Natural killer cell treated with Interleukin-12 subunit alpha and Interleukin-12 subunit beta and Interleukin-15 and Interleukin-18, amount 100 ng/mL, for 72 hours (primary cell): ENCODE data around the gene RSPH4A. TPM values are rescaled to one million over a fixed set of nuclear protein-coding genes. Genes with fewer than 3 reads are reported as not detected.

Experiments
- ATAC-seq, 2 donors: fragments of 150-1000 bp; cut with Tn5 transposase in 1 of 2; sonication (Bioruptor Pico), chemical (Tn5 transposase) in 1 of 2; 2 replicates each; pipeline ENCODE4 v1.10.0; 2021
- DNase-seq: peaks from one replicate; pipeline ENCODE4 v3.0.0; 2022; ENCODE audit warnings: low spot score
- H3K27ac Mint-ChIP-seq, 2 donors: 1 replicate in 1 of 2; 2 replicates in 1 of 2; pipeline ENCODE4 v1.8.0; 2022; ENCODE audit warnings: mixed read lengths in 2 of 2, mild to moderate bottlenecking in 1 of 2, moderate library complexity in 1 of 2
- H3K27me3 Mint-ChIP-seq, 2 donors: 1 replicate in 1 of 2; 2 replicates in 1 of 2; pipeline ENCODE4 v1.8.0; 2022; ENCODE audit warnings: mixed read lengths in 2 of 2
- H3K36me3 Mint-ChIP-seq: one replicate; pipeline ENCODE4 v1.8.0; 2022; ENCODE audit warnings: mixed read lengths
- H3K4me1 Mint-ChIP-seq, 2 donors: 1 replicate in 1 of 2; 2 replicates in 1 of 2; pipeline ENCODE4 v1.8.0; 2022; ENCODE audit warnings: low read depth in 2 of 2, mixed read lengths in 2 of 2, mild to moderate bottlenecking in 1 of 2
- H3K4me3 Mint-ChIP-seq: one replicate; pipeline ENCODE4 v1.8.0; 2022; ENCODE audit warnings: mixed read lengths
- H3K9me3 Mint-ChIP-seq: 2 replicates; pipeline ENCODE4 v1.8.0; 2022; ENCODE audit warnings: mixed read lengths
- total RNA-seq, 2 donors: library from RNA; stranded (reverse); gene quantifications; one replicate each; pipeline ENCODE4 v1.2.3, GENCODE V29; 2022

RSPH4A gene
- total RNA-seq = under 1 TPM; 0.24 to 0.95 TPM

GRCh38 chr6:116615937-116616736 lies at the start of gene RSPH4A:
Gene RSPH4A, plus strand, starts transcription at chr6:116616479. Its CDS starts 145 bp downstream, at chr6:116616624.
- H3K36me3 Mint-ChIP-seq = no peaks in the 10 kb centered on the region
- H3K9me3 Mint-ChIP-seq = no peaks in the 10 kb centered on the region
- H3K27me3 Mint-ChIP-seq = peaks cover 11 to 31% of the 10 kb centered on the region in 2 donors
- H3K27ac Mint-ChIP-seq = no peak within 1 kb of the TSS
- DNase-seq = peak; percentile 62
- H3K4me3 Mint-ChIP-seq = peak within 1 kb of the TSS; percentile 82
- peak; percentile 94 to 97 for ATAC-seq
- peaks cover 14 to 16% of the 10 kb centered on the region in 2 donors for H3K4me1 Mint-ChIP-seq

GRCh38 chr6:116568111-116568510 lies 48.2 kb upstream of the RSPH4A start:
- H3K9me3 Mint-ChIP-seq = no peaks in the 10 kb centered on the region
- no peak overlapping the region for H3K27ac Mint-ChIP-seq
- H3K4me1 Mint-ChIP-seq = peaks cover 20 to 32% of the 10 kb centered on the region in 2 donors
- DNase-seq = no peak
- ATAC-seq = no peak
- H3K36me3 Mint-ChIP-seq = no peaks in the 10 kb centered on the region
- H3K4me3 Mint-ChIP-seq = no peak overlapping the region
- peaks cover 8 to 16% of the 10 kb centered on the region in 2 donors for H3K27me3 Mint-ChIP-seq

GRCh38 chr6:116568821-116569755 lies 47.2 kb upstream of the RSPH4A start:
- H3K4me1 Mint-ChIP-seq = peaks cover 22 to 42% of the 10 kb centered on the region in 2 donors
- H3K36me3 Mint-ChIP-seq = peaks cover 3% of the 10 kb centered on the region
- no peaks in the 10 kb centered on the region for H3K9me3 Mint-ChIP-seq
- H3K27ac Mint-ChIP-seq = peak overlapping the region in 1 of 2 donors; percentile 100
- peaks cover 5 to 12% of the 10 kb centered on the region in 2 donors for H3K27me3 Mint-ChIP-seq
- H3K4me3 Mint-ChIP-seq = peak overlapping the region; percentile 36
- ATAC-seq (no peak), DNase-seq (no peak)

GRCh38 chr6:116570856-116571682 lies 45.2 kb upstream of the RSPH4A start, which contains the start of gene RWDD1:
Gene RWDD1, plus strand, starts transcription at chr6:116571504. Its CDS starts 79 bp downstream, at chr6:116571583.
- peaks cover 5% of the 10 kb centered on the region for H3K36me3 Mint-ChIP-seq
- H3K27ac Mint-ChIP-seq = peak within 1 kb of the TSS; percentile 97 to 100
- H3K4me3 Mint-ChIP-seq = peak within 1 kb of the TSS; percentile 100
- peaks cover 0 to 4% of the 10 kb centered on the region in 2 donors for H3K27me3 Mint-ChIP-seq
- H3K9me3 Mint-ChIP-seq = no peaks in the 10 kb centered on the region
- ATAC-seq (peak; percentile 98 to 99), DNase-seq (peak; percentile 99)
- peaks cover 27 to 47% of the 10 kb centered on the region in 2 donors for H3K4me1 Mint-ChIP-seq

GRCh38 chr6:116571683-116572000 lies 44.6 kb upstream of the RSPH4A start:
- ATAC-seq (no peak), DNase-seq (no peak)
- Mint-ChIP-seq H3K4me3 (peak overlapping the region; percentile 100), H3K27ac (peak overlapping the region; percentile 97 to 100), H3K4me1 (peaks cover 33 to 53% of the 10 kb centered on the region in 2 donors), H3K9me3 (no peaks in the 10 kb centered on the region), H3K27me3 (peaks cover 0 to 4% of the 10 kb centered on the region in 2 donors), H3K36me3 (peaks cover 11% of the 10 kb centered on the region)

- Mint-ChIP-seq H3K4me1 (peaks cover 33 to 53% of the 10 kb centered on the region in 2 donors), H3K4me3 (peak overlapping the region; percentile 100), H3K9me3 (no peaks in the 10 kb centered on the region), H3K27ac (peak overlapping the region; percentile 97 to 100), H3K27me3 (peaks cover 0 to 4% of the 10 kb centered on the region in 2 donors), H3K36me3 (peaks cover 13% of the 10 kb centered on the region)
- ATAC-seq (no peak), DNase-seq (no peak)
These were observed 44.1 kb upstream of the RSPH4A start for GRCh38 chr6:116572162-116572561.

GRCh38 chr6:116575227-116575626 lies 41.1 kb upstream of the RSPH4A start:
- H3K4me3 Mint-ChIP-seq = no peak overlapping the region
- no peaks in the 10 kb centered on the region for H3K27me3 Mint-ChIP-seq
- no peak overlapping the region for H3K27ac Mint-ChIP-seq
- ATAC-seq (no peak), DNase-seq (no peak)
- H3K4me1 Mint-ChIP-seq = peaks cover 37 to 53% of the 10 kb centered on the region in 2 donors
- peaks cover 20% of the 10 kb centered on the region for H3K36me3 Mint-ChIP-seq
- no peaks in the 10 kb centered on the region for H3K9me3 Mint-ChIP-seq

GRCh38 chr6:116577486-116577885 lies 38.8 kb upstream of the RSPH4A start:
- no peak for ATAC-seq
- peaks cover 28 to 38% of the 10 kb centered on the region in 2 donors for H3K4me1 Mint-ChIP-seq
- no peak for DNase-seq
- H3K36me3 Mint-ChIP-seq = peaks cover 22% of the 10 kb centered on the region
- H3K27ac Mint-ChIP-seq = no peak overlapping the region
- no peak overlapping the region for H3K4me3 Mint-ChIP-seq
- H3K27me3 Mint-ChIP-seq = no peaks in the 10 kb centered on the region
- H3K9me3 Mint-ChIP-seq = no peaks in the 10 kb centered on the region

GRCh38 chr6:116578335-116578734 lies 37.9 kb upstream of the RSPH4A start:
- DNase-seq (no peak), ATAC-seq (no peak)
- Mint-ChIP-seq H3K4me1 (peaks cover 24 to 29% of the 10 kb centered on the region in 2 donors), H3K27me3 (no peaks in the 10 kb centered on the region), H3K36me3 (peaks cover 27% of the 10 kb centered on the region), H3K4me3 (no peak overlapping the region), H3K27ac (no peak overlapping the region), H3K9me3 (no peaks in the 10 kb centered on the region)

GRCh38 chr6:116579143-116579542 lies 37.1 kb upstream of the RSPH4A start:
- H3K4me1 Mint-ChIP-seq = peaks cover 21% of the 10 kb centered on the region in 2 donors
- H3K36me3 Mint-ChIP-seq = peaks cover 23% of the 10 kb centered on the region
- H3K27ac Mint-ChIP-seq = no peak overlapping the region

GRCh38 chr6:116580198-116580597 lies 36.1 kb upstream of the RSPH4A start:
- ATAC-seq (no peak), DNase-seq (no peak)
- Mint-ChIP-seq H3K36me3 (peaks cover 23% of the 10 kb centered on the region), H3K27ac (no peak overlapping the region), H3K9me3 (no peaks in the 10 kb centered on the region), H3K4me1 (peaks cover 16% of the 10 kb centered on the region in 2 donors), H3K27me3 (no peaks in the 10 kb centered on the region), H3K4me3 (no peak overlapping the region)

More at GRCh38 chr6:116579143-116579542, 37.1 kb upstream of the RSPH4A start:
- no peak for ATAC-seq
- no peak for DNase-seq
- H3K4me3 Mint-ChIP-seq = no peak overlapping the region
- H3K27me3 Mint-ChIP-seq = no peaks in the 10 kb centered on the region
- H3K9me3 Mint-ChIP-seq = no peaks in the 10 kb centered on the region

- DNase-seq (no peak), ATAC-seq (no peak)
- no peak overlapping the region for H3K4me3 Mint-ChIP-seq
- no peaks in the 10 kb centered on the region for H3K9me3 Mint-ChIP-seq
- H3K27me3 Mint-ChIP-seq = no peaks in the 10 kb centered on the region
- peaks cover 24% of the 10 kb centered on the region for H3K36me3 Mint-ChIP-seq
- peaks cover 0 to 3% of the 10 kb centered on the region in 2 donors for H3K4me1 Mint-ChIP-seq
- H3K27ac Mint-ChIP-seq = no peak overlapping the region
These were observed 30.0 kb upstream of the RSPH4A start for GRCh38 chr6:116586276-116586675.

GRCh38 chr6:116586738-116587137 lies 29.5 kb upstream of the RSPH4A start:
- Mint-ChIP-seq H3K4me3 (no peak overlapping the region), H3K36me3 (peaks cover 29% of the 10 kb centered on the region), H3K4me1 (peaks cover 0 to 3% of the 10 kb centered on the region in 2 donors), H3K9me3 (no peaks in the 10 kb centered on the region), H3K27me3 (no peaks in the 10 kb centered on the region), H3K27ac (no peak overlapping the region)
- ATAC-seq (no peak), DNase-seq (no peak)
